Loucy (cell line): Measurements from ENCODE around the gene DNPEP.

Source experiments
- EZH2phosphoT487 ChIP-seq: fragments of 200-600 bp; IDR thresholded peaks from 2 replicates; pipeline ENCODE4 v1.6.1; 2018; ENCODE audit warnings: antibody characterized with exemption, mild to moderate bottlenecking, moderate library complexity, borderline replicate concordance
- TF ChIP-seq, protein P1 (sequence below): fragments of 200-600 bp; sonication (generic); conservative IDR thresholded peaks from 2 replicates; pipeline ENCODE4 v1.5.1; 2014; ENCODE audit warnings: mild to moderate bottlenecking, antibody characterized with exemption, low read length

DNA sequence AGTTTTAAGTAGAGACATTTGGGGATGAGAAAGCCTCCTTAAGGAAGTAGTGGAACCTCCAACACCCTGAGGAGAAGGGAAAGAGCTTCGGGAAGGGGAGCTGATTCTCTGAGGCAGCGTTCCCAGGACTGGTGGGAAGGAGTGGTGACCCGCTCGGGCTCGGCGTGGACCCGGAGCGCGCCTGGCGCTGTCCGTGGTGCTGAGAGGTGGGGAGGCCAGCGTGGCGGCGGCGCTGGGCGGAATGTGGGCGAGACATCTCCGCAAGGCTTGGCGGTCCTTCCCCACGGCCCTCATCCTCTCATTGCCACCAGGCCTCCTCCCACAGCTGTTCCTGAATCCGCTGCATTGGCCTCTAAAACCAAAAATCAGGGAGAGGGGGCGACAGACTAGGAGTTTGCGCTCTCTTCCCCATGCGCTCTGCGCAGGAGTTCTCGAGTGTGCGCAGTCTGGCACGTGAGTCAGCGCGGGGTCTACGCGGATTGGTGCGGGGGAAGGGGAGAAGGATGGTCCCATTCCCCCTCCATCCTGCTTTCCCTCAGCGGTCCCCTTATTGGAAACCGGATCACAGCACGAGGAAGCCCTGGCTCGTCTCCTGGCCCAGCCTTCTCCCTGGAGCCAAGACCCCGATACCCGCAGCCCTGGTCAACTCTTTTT lies 56.0 kb downstream of the DNPEP start:
- TF ChIP-seq, protein P1, sequence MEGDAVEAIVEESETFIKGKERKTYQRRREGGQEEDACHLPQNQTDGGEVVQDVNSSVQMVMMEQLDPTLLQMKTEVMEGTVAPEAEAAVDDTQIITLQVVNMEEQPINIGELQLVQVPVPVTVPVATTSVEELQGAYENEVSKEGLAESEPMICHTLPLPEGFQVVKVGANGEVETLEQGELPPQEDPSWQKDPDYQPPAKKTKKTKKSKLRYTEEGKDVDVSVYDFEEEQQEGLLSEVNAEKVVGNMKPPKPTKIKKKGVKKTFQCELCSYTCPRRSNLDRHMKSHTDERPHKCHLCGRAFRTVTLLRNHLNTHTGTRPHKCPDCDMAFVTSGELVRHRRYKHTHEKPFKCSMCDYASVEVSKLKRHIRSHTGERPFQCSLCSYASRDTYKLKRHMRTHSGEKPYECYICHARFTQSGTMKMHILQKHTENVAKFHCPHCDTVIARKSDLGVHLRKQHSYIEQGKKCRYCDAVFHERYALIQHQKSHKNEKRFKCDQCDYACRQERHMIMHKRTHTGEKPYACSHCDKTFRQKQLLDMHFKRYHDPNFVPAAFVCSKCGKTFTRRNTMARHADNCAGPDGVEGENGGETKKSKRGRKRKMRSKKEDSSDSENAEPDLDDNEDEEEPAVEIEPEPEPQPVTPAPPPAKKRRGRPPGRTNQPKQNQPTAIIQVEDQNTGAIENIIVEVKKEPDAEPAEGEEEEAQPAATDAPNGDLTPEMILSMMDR: no peak
- no peak for TF ChIP-seq EZH2phosphoT487
